WTC11 (cell line): ENCODE data around the gene SCFD1. TPM values are rescaled to one million over a fixed set of nuclear protein-coding genes. Genes with fewer than 3 reads are reported as not detected.

Experiments used
- ATAC-seq: fragments of 200-7000 bp; cut with Tn5 transposase; 2 replicates; pipeline ENCODE4 v1.10.0; 2021; ENCODE audit warnings: mild to moderate bottlenecking, moderate library complexity
- CTCF ChIA-PET: fragments of 300-600 bp; sonication (Branson Sonifier 250); formaldehyde crosslinking; loops from one replicate; lab custom pipeline; 2021; ENCODE audit warnings: antibody characterized with exemption; lab: Charles Lee
- POLR2A ChIA-PET: fragments of 350-600 bp; sonication (Branson Sonifier 250); formaldehyde crosslinking; loops from one replicate; lab custom pipeline; 2021; ENCODE audit warnings: antibody characterized with exemption; lab: Charles Lee
- DNase-seq: peaks from one replicate; pipeline ENCODE4 v3.0.0; 2021; ENCODE audit warnings: low spot score
- H3K27ac Mint-ChIP-seq: 2 replicates; pipeline ENCODE4 v1.8.0; 2021; ENCODE audit warnings: mixed read lengths
- H3K27me3 Mint-ChIP-seq: 2 replicates; pipeline ENCODE4 v1.8.0; 2021; ENCODE audit warnings: low read depth, mild to moderate bottlenecking, moderate library complexity, mixed read lengths
- H3K36me3 Mint-ChIP-seq: 2 replicates; pipeline ENCODE4 v1.8.0; 2021; ENCODE audit warnings: mixed read lengths
- H3K4me1 Mint-ChIP-seq: 2 replicates; pipeline ENCODE4 v1.8.0; 2022; ENCODE audit warnings: mixed read lengths
- H3K4me3 Mint-ChIP-seq: 2 replicates; pipeline ENCODE4 v1.8.0; 2021; ENCODE audit warnings: mild to moderate bottlenecking, moderate library complexity, mixed read lengths
- H3K9me3 Mint-ChIP-seq: 2 replicates; pipeline ENCODE4 v1.8.0; 2021; ENCODE audit warnings: mixed read lengths
- AFF4 ChIP-seq: sonication (generic); formaldehyde crosslinking; IDR thresholded peaks from 2 replicates; pipeline ENCODE4 v1.8.1; 2023; ENCODE audit warnings: mild to moderate bottlenecking, missing genetic modification reagents, borderline replicate concordance
- ARID4B ChIP-seq: sonication (generic); formaldehyde crosslinking; IDR thresholded peaks from 2 replicates; pipeline ENCODE4 v1.8.0; 2023; ENCODE audit warnings: missing genetic modification reagents, mild to moderate bottlenecking, borderline replicate concordance
- ATF1 ChIP-seq: sonication (generic); formaldehyde crosslinking; IDR thresholded peaks from 2 replicates; pipeline ENCODE4 v1.8.1; 2023; ENCODE audit warnings: mild to moderate bottlenecking, moderate library complexity, missing genetic modification reagents
- ETV6 ChIP-seq: sonication (generic); formaldehyde crosslinking; IDR thresholded peaks from 2 replicates; pipeline ENCODE4 v1.8.1; 2022; ENCODE audit warnings: mild to moderate bottlenecking, missing genetic modification reagents
- FOXK1 ChIP-seq: sonication (generic); formaldehyde crosslinking; IDR thresholded peaks from 2 replicates; pipeline ENCODE4 v1.8.0; 2022; ENCODE audit warnings: mild to moderate bottlenecking, moderate library complexity, missing genetic modification reagents
- NFATC4 ChIP-seq: fragments of 250-450 bp; sonication (Bioruptor Pico); IDR thresholded peaks from 2 replicates; pipeline ENCODE4 v1.9.0; 2021; ENCODE audit warnings: mild to moderate bottlenecking
- RELA ChIP-seq: sonication (generic); formaldehyde crosslinking; IDR thresholded peaks from 2 replicates; pipeline ENCODE4 v1.8.1; 2022; ENCODE audit warnings: missing genetic modification reagents, mild to moderate bottlenecking, borderline replicate concordance
- SMAD4 ChIP-seq: sonication (generic); formaldehyde crosslinking; IDR thresholded peaks from 2 replicates; pipeline ENCODE4 v1.8.0; 2022; ENCODE audit warnings: mild to moderate bottlenecking, missing genetic modification reagents
- TEAD4 ChIP-seq: sonication (generic); formaldehyde crosslinking; IDR thresholded peaks from 2 replicates; pipeline ENCODE4 v1.8.0; 2022; ENCODE audit warnings: mild to moderate bottlenecking, missing genetic modification reagents
- ZNF121 ChIP-seq: sonication (generic); formaldehyde crosslinking; IDR thresholded peaks from 2 replicates; pipeline ENCODE4 v1.8.0; 2023; ENCODE audit warnings: missing genetic modification reagents
- ZNF232 ChIP-seq: sonication (generic); formaldehyde crosslinking; IDR thresholded peaks from 2 replicates; pipeline ENCODE4 v1.8.0; 2022; ENCODE audit warnings: mild to moderate bottlenecking, missing genetic modification reagents
- ZNF281 ChIP-seq: sonication (generic); formaldehyde crosslinking; IDR thresholded peaks from 2 replicates; pipeline ENCODE4 v1.8.0; 2023; ENCODE audit warnings: mild to moderate bottlenecking, missing genetic modification reagents
- ZNF512 ChIP-seq: sonication (generic); formaldehyde crosslinking; IDR thresholded peaks from 2 replicates; pipeline ENCODE4 v1.8.1; 2022; ENCODE audit warnings: missing genetic modification reagents, borderline replicate concordance
- ZSCAN18 ChIP-seq: fragments of 250-450 bp; sonication (Bioruptor Pico); IDR thresholded peaks from 2 replicates; pipeline ENCODE4 v2.1.2; 2022; ENCODE audit warnings: mild to moderate bottlenecking, moderate library complexity
- total RNA-seq: library from RNA; stranded (reverse); gene quantifications from 3 replicates; pipeline ENCODE4 v1.2.3, GENCODE V29; 2021
- TF ChIP-seq, protein P1 (sequence below): sonication (generic); formaldehyde crosslinking; IDR thresholded peaks from 2 replicates; pipeline ENCODE4 v1.8.1; 2022; ENCODE audit warnings: low read depth, mild to moderate bottlenecking, moderate library complexity, missing genetic modification reagents, borderline replicate concordance
- TF ChIP-seq, protein P2 (sequence below): fragments of 200-600 bp; IDR thresholded peaks from 2 replicates; pipeline ENCODE4 v1.8.0; 2022; ENCODE audit warnings: antibody characterized with exemption

The SCFD1 gene
- total RNA-seq, 1 experiment from 2014 or later = 77.5 TPM

DNA sequence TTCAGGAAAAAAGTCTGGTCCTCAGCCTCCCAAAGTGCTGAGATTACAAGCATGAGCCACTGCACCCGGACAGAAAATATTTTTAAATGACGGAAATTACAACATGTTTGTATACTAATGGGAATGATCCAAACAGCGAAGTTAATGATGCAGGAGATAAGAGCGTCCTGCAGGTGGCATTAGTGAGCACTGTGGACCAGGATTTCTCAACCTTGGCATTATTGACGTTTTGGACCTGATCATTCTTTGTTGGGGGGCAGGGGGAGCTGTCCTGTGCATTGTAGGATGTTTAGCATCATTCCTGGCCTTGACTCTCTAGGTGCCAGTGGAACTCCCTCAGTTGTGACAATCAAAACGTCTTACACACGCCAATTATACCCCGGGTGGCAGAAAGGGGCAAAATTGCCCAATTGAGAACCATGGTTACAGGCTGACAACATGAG is 34.1 kb downstream of the SCFD1 start:
- Mint-ChIP-seq H3K4me3 (no peak overlapping the region), H3K27ac (no peak overlapping the region), H3K9me3 (no peaks in the 10 kb centered on the region), H3K36me3 (peaks cover 26% of the 10 kb centered on the region), H3K4me1 (no peaks in the 10 kb centered on the region)
- DNase-seq (peak; percentile 34), ATAC-seq (peak; percentile 75)
- ChIA-PET CTCF (interaction anchor here (0.5 to 0.8 kb wide), 4 partner anchors 26 to 260 kb away, joined by 3 read pairs; no protein-coding TSS in a partner anchor), POLR2A (no interaction called here)
- TF ChIP-seq RELA (CRISPR knock-in tag) (no peak), ZNF232 (CRISPR knock-in tag) (no peak)
- TF ChIP-seq, protein P1, sequence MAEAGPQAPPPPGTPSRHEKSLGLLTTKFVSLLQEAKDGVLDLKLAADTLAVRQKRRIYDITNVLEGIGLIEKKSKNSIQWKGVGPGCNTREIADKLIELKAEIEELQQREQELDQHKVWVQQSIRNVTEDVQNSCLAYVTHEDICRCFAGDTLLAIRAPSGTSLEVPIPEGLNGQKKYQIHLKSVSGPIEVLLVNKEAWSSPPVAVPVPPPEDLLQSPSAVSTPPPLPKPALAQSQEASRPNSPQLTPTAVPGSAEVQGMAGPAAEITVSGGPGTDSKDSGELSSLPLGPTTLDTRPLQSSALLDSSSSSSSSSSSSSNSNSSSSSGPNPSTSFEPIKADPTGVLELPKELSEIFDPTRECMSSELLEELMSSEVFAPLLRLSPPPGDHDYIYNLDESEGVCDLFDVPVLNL (CRISPR knock-in tag) = no peak
- TF ChIP-seq, protein P2, sequence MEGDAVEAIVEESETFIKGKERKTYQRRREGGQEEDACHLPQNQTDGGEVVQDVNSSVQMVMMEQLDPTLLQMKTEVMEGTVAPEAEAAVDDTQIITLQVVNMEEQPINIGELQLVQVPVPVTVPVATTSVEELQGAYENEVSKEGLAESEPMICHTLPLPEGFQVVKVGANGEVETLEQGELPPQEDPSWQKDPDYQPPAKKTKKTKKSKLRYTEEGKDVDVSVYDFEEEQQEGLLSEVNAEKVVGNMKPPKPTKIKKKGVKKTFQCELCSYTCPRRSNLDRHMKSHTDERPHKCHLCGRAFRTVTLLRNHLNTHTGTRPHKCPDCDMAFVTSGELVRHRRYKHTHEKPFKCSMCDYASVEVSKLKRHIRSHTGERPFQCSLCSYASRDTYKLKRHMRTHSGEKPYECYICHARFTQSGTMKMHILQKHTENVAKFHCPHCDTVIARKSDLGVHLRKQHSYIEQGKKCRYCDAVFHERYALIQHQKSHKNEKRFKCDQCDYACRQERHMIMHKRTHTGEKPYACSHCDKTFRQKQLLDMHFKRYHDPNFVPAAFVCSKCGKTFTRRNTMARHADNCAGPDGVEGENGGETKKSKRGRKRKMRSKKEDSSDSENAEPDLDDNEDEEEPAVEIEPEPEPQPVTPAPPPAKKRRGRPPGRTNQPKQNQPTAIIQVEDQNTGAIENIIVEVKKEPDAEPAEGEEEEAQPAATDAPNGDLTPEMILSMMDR = peak; percentile 43
- TF ChIP-seq, all 79 proteins: peak for 1
- H3K27me3 Mint-ChIP-seq = no peaks in the 10 kb centered on the region

GRCh38 chr14:30657050-30657449 is 34.9 kb downstream of the SCFD1 start:
- no peak for DNase-seq
- ChIA-PET CTCF (interaction anchor here (0.5 to 1.0 kb wide), 6 partner anchors 15 to 259 kb away, joined by 3 read pairs; no protein-coding TSS in a partner anchor), POLR2A (interaction anchor here (0.6 kb wide), 1 partner anchor 686 kb away, joined by 9 read pairs; no protein-coding TSS in a partner anchor)
- Mint-ChIP-seq H3K27ac (no peak overlapping the region), H3K27me3 (no peaks in the 10 kb centered on the region), H3K9me3 (no peaks in the 10 kb centered on the region), H3K36me3 (peaks cover 19% of the 10 kb centered on the region), H3K4me3 (no peak overlapping the region), H3K4me1 (no peaks in the 10 kb centered on the region)
- ATAC-seq = no peak
- TF ChIP-seq FOXK1 (no peak), ZNF512 (CRISPR knock-in tag) (no peak), AFF4 (no peak), TEAD4 (no peak), SMAD4 (no peak), ATF1 (no peak), ETV6 (no peak), ZNF232 (CRISPR knock-in tag) (no peak), ZNF121 (CRISPR knock-in tag) (no peak), ZSCAN18 (CRISPR knock-in tag) (no peak), ARID4B (CRISPR knock-in tag) (no peak), NFATC4 (CRISPR knock-in tag) (no peak), ZNF281 (no peak)
